GM19193 (cell line): ENCODE results near the gene SIAH2.
A peak's percentile ranks its signal among the peaks of the same experiment; 100 is the strongest.

Source experiments
- POLR2A ChIP-seq: IDR thresholded peaks from 4 replicates; pipeline ENCODE4 v1.6.1; 2011; ENCODE audit not compliant: insufficient read depth, insufficient read length; ENCODE audit errors: extremely low read depth

The SIAH2 gene

DNA sequence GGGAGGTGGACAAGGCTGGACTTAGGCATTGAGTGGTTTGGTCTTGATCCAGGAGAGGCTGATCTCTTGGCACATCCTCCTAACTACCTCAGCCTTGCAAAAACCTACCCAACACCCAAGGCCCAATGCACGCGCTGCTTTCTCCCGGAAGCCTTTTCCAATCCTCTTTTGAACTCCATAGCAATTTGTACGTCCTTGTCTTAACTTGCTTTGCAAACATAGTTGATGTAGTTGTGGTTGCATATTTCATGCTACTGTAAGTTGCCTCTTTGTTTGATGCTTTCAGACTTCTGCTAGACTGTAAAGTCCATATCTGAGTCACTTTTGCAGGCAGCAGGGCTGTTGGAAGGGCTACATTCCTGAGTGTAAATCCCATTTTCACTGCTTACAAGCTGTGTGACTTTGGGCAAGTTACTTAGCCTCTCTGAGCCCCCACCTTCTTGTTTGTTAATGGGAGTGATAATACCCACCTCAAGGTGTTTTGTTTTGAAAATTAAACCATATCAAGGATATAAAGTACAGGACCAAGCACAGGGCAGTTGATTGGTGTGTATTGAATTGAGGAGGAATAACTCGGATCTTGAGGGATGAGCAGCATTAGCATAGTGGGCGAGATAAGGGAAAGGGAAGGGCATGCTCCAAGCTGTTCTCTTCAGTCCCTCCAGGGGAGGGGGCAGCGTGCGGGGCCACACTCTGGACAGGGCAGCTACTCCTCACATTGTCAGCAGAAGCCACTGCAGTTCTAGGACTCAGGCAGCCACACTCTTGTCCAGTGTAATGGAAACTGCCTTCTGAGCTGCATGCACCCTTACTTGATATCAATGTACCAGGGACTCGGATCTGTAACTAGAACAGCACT, 28.8 kb downstream of the SIAH2 start:
- no peak for TF ChIP-seq POLR2A

DNA sequence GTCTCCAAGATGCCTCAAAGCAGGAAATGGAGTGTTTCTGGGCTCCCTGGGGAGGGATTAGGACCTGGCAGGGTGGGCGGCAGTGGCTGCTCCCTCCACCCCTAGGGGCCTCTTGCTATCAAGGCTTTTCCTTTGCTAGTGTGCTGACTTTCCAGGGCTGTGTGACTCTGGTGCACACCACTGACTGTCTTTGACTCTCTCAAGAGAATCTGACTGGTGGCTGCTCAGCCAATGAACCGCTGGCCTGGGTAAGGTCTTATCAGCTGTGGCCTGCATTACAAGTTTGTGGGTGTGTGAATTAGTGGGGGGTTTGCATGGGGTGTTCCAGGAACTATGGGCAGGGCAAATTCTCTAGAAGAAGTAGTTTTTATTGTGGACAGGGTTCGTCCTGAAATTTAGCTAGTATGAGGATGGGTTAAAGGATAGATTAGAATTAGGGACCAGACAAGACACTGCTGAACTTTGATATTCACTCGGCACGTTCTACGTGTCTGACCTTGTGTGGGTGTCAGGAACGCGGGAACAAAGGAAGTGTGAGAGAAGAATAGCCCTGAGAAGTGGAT, 29.5 kb downstream of the SIAH2 start:
- no peak for TF ChIP-seq POLR2A

DNA sequence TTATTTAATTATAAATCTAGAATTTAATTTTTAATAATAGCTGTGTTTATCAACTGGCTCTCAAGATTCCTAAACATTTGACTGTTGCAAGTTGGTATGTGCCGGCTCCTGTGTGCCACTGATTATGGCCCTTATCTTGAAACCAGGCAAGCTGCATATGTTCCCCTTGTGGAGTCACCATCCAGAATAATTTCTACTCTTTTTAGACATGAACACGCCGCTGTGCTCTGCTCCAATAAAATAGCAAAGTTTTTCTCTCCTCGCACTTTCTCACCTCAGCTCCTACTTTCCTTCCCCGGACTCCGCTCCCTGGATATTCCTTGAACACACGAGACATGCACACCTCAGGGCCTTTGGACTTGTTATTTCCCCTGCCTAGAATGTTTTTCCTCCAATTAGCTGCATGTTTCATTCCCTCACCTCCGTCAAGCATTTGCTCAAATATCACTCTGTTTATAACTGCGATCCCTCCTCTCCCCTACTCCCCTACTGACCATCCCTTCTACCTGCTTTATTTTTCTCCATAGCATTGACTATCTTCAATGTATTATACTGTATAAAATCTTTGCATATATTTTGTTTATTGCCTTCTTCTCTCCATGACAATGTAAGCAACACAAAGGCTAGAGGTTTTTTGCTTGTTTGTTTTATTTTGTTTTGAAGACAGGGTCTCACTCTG, 33.1 kb downstream of the SIAH2 start:
- TF ChIP-seq POLR2A = no peak

DNA sequence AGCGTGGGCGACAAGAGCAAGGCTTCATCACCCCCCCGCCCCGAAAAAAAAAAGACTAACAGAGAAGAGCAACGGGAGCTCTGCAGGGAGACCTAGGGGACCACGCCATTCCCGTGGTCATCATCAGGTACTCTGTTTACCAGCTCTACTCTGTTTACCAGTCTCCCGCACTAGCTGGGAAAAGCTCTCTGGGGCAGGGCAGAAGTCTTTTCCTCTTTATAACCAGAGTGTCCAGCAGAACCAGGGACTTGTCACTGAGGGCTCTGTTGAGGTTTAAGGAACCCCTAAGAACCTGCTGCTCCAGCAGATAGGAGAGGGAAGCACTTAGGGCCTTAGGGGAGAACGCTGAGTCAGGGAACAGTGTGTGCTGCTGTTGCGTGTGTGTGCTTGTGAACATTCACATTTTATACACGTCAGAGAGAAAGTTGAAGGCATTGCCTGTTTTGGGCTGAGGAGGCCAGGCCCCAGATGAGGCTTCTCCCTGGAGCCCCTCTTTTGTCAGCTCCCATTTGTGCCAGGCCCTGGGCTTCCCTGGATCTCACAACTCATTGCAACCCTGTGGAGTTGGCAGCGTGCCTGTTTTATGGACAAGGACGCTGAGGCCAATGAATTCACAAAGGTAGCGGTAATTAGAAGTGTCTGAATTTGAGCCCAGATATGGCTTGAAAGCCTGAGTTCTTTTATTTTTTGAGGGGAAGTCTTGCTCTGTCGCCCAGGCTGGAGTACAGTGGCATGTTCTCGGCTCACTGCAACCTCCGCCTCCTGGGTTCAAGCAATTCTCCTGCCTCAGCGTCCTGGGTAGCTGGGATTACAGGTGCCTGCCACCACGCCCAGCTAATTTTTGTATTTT, 35.1 kb downstream of the SIAH2 start:
- TF ChIP-seq POLR2A = no peak

DNA sequence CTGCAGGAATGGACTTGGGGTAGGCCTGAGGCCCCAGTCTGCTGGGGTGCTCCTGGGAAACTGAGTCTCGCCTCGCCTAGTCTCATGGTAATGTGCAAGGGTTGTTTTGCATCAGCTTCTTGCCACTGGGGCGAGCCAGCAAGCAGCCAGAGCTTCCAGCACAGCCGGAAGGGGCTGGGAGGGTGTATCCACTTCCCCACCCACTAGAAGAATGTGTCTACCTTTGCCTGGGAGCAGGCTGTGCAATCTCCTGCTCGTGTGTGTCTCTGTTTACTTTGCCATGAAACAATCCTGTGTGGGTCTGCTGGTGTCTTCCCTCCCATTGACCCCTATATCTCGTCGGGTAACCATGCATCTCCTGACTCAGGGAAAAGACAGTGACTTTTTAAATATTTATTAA, 37.4 kb downstream of the SIAH2 start:
- no peak for TF ChIP-seq POLR2A

DNA sequence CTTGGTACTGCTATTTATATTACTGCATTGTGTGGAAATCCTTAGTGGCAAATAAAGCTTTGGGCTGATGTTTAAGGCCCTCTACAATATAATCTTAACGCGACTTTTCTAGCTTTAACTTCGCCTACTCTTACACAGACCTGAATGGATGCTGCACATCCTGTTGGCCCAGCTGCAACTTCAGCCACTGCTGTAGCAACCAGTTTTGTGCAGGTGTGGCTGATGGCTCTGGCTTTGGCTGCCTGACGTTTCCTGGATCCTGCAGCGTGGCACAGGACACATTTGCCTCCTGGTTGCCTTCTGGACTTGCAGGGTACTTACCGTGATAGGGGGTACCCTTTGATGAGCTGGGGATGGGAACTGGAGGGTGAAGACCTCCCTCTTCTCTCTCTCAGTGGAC, 39.0 kb downstream of the SIAH2 start:
- TF ChIP-seq POLR2A = no peak

DNA sequence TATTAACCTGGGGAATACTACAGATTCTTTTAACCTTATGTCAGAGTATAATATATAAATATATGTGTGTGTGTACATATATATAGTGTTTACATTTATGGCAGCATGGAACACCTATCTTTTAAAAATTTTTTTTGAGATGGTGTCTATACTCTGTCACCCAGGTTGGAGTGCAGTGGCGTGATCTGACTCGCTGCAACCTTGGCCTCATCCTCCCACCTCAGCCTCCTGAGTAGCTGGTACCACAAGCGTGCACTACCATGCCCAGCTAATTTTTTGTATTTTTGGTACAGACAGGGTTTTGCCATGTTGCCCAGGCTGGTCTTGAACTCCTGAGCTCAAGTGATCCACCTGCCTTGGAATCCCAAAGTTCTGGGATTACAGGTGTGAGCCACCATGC, 40.7 kb downstream of the SIAH2 start:
- TF ChIP-seq POLR2A = no peak

DNA sequence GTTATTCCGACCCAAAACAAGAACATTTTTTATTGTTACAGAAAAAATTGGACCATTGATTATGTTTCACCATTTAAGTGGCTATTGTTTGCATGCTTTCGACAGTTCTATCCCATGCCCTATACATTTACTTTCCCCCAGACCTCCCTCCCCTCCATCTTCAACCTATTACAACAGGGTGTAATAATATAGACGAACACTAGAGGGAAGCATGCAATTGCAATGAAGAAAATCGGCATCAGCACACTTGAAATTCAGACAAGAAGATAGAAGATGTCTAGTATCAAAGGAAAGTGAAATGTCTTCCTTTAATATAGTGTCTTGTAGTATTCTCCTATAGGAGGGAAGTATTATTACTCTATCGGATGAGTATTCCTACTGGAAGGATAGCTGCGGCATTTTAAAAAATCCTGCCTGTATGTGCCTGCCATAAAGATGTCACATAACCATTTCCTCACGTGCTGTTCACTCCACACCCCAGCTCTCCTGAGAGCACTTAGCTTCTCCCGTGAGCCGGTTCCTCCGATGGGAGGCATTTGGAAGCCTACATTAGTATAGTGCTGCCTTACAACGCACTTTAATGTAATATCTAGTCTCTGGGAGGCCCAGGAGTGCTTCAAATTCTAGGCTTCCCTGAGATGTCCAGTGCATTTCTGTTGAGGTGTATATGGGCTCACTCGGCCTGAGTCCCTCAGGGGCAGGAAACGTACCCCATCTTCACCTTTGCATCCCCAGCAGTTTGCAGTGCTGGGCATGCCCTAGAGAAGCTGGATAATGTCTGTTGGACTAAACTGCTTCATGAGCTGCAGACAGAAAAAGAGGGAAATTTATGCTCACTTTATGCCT, 41.5 kb downstream of the SIAH2 start:
- TF ChIP-seq POLR2A = no peak

DNA sequence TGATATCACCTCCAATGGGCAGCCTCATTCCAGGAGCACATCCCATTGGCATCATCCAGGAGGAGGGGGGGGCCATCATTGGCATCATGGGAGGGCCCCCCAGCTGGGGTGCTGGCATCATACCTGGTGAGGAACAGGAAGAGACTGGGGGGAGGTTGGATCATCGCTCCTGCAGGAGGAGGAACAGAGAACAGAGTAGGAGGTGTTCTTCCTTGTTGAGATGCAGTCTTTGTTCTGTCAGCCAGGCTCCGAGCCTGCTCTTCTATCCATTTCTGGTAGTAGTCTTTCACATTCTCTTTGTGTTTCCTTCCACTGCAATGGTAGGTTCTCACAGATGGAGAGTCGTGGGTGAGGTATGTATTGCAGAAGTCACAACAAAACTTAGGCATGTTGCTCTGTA, 42.5 kb downstream of the SIAH2 start:
- no peak for TF ChIP-seq POLR2A

DNA sequence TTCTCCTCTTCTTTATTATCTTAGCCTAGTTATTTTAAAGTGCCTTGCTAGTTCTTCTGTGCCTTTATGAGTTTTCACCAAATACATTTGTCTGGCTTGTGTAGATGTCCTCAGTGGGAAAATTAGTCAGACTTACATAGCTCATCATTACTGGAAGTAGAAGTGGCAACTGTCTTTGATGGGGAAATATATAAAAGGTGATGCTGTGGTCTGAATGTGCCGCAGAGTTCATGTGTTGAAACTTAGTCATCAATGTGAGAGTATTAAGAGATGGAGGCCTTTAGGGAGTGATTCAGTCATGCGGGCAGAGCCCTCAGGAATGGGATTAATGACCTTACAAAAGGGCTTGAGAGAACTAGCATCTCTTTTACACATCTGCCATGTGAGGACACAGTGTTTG, 52.9 kb downstream of the SIAH2 start:
- no peak for TF ChIP-seq POLR2A

DNA sequence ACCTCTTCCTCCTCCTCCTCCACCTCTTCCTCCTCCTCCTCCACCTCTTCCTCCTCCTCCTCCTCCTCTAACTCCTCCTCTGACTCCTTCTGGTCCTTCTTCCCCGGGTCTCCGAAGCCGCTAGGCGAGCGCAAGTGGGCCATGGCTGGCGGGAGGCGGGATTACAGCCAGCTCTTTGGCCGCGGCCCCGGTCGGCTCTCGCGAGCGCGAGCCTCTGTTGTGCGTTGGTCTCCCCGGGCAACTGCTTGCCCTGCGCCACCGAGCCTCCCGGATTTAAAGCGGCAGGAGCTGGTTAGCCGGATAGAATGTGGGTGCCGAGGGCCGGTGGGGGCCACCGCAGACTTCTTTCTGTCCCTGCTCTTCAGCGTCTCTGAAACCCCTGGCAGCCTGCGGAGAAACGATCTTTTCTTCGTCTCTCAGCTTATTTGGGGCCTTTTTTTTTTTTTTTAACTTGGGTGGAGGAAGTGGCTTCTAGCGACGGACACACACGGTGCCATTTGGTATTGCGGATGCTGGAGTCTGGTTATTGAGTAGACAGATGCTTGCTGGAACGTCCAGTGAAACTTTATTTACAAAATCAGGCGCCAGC, 59.1 kb downstream of the SIAH2 start, which contains the start of gene ERICH6:
ERICH6 (minus strand) TSS at position 165 of the 589 bp plus-strand sequence; CDS start at position 143, 22 bp downstream.
- TF ChIP-seq POLR2A = peak; percentile 73

DNA sequence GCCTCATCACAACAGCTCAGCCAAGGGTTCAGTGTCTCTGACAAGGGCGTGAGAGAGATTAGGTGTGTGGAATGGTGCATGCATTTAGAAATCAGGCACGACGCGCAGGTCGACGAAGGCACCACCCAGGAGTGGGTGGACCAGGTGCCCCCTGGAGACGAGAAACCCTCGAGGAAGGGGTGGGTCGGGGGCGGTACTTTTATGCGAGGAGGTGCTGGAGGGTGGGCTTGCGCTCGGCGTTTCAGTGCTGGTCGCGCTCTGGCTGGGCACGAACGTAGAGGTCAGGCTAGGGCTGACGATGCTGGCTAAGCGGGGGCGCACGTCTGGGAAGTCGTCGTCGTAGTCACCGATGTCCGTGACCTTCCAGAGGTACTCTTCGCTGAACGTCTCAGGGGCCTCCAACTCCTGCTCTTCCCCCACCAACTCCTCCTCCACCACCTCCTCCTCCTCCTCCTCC, 59.6 kb downstream of the SIAH2 start:
- no peak for TF ChIP-seq POLR2A

DNA sequence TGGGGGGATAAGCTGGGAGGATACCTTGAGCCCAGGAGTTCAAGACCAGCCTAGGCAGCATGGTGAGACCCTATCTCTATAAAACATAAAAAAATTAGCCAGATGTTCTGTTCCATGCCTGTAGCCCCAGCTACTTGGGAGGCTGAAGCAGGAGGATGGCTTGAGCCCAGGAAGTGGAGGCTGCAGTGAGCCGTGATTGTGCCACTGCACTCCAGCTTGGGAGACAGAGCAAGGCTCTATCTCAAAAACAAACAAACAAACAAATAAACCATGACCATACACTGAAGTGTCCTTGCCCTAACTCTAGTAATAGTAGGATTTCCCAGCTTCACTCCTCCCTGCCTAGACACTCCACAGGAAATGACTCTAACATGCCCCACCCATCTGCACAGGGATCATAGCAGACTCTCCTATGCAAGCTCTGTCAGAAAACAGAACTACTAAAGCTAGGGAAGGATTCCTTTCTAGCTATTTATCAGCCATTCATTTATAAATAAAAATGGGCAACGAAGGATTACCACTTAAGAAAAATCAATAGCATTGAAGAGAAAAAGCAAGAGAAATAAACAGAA, 63.8 kb downstream of the SIAH2 start:
- no peak for TF ChIP-seq POLR2A
